ENCODE data around the gene FLOT2.
"Not testable (repeated sequence)": the region's sequence is repeated elsewhere in the genome, so short reads cannot be mapped to it uniquely, and the experiment has no call there.

Gene FLOT2

GRCh38 chr17:28842282-28843012, 55.1 kb downstream of the FLOT2 start, which contains the start of gene FAM222B:
TSS of gene FAM222B (minus strand) at chr17:28842790. CDS start at chr17:28766667, 76,123 bp downstream.
- peak within 1 kb of the TSS; percentile 86 for H3K4me3 ChIP-seq (ENCODE audit: low read length)
- peak; percentile 78 for DNase-seq (ENCODE audit: low read depth)
- TF ChIP-seq CTCF (IDR thresholded peaks at IDR 0.05; ENCODE audit: insufficient read depth, low read depth, low read length, missing control alignments) = no peak

DNA sequence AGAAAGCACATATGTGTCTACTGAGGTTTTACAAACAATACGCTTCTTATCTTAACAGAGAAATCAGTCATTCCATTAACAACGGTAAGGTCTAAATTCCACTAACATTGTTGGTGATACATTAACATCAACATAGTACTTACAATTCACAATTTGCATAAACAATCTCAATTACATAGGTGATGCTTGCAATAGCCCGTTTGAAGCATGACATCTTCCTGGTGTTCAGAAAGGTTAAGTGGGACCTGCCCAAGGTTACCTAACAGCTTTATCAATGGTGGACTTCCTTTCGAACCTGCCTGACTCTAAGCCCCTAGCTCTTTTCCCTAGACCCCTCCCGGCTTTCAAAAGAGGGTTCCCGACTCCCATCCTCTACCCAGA, 55.6 kb downstream of the FLOT2 start:
- H3K4me3 ChIP-seq (ENCODE audit: low read length) = peak overlapping the region; percentile 86
- DNase-seq (ENCODE audit: low read depth) = no peak
- TF ChIP-seq CTCF (IDR thresholded peaks at IDR 0.05; ENCODE audit: insufficient read depth, low read depth, low read length, missing control alignments) = no peak

DNA sequence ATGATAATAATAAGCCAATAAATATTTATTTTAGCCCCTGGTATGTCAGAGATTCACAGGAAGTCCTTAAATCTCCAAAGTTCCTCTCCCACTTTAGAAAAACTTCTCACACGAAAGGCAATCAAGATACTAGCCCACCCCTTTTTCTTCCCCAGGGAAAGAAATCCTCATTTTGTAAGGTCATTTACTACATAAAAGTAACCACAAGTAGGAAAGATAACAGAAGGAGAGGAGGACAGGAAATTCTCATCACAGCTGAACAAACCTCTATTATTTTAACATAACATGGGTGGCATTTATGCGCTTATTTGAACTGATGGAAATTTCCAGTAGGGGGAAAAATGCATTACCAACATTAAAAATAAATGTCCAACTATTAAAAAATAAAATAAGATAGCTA, 58.3 kb downstream of the FLOT2 start:
- H3K4me3 ChIP-seq (ENCODE audit: low read length) = no peak overlapping the region
- no peak for TF ChIP-seq CTCF (IDR thresholded peaks at IDR 0.05; ENCODE audit: insufficient read depth, low read depth, low read length, missing control alignments)
- DNase-seq (ENCODE audit: low read depth) = no peak

DNA sequence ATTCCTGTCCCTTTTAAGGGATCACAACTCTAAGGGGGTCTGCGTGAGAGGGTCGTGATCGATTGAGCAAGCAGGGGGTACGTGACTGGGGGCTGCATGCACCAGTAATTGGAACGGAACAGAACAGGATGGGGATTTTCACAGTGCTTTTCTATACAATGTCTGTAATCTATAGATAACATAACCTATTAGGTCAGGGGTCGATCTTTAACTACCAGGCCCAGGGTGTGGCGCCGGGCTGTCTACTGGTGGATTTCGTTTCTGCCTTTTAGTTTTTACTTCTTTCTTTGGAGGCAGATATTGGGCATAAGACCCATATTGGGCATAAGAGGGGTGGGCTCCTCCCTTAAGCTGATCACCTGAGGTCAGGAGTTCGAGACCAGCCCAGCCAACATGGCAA, 61.0 kb downstream of the FLOT2 start:
- H3K4me3 ChIP-seq (ENCODE audit: low read length) = not testable (repeated sequence)

GRCh38 chr17:28834420-28834819, 63.1 kb downstream of the FLOT2 start:
- TF ChIP-seq CTCF (IDR thresholded peaks at IDR 0.05; ENCODE audit: insufficient read depth, low read depth, low read length, missing control alignments) = no peak
- DNase-seq (ENCODE audit: low read depth) = no peak
- no peak overlapping the region for H3K4me3 ChIP-seq (ENCODE audit: low read length)

More for the DNA sequence above, 61.0 kb downstream of the FLOT2 start:
- DNase-seq (ENCODE audit: low read depth) = not testable (repeated sequence)

Data from epithelial cell of esophagus (primary cell).